GM23338 (cell line): Measurements from ENCODE around the gene GRK2. TPM values are rescaled to one million over a fixed set of nuclear protein-coding genes. Genes with fewer than 3 reads are reported as not detected.

Experiments used
- ATAC-seq: fragments of 200-7000 bp; cut with Tn5 transposase; 3 replicates; pipeline ENCODE4 v1.9.1; 2020
- DNase-seq: peaks from one replicate; pipeline ENCODE4 v3.0.0-alpha.2; 2015; ENCODE audit warnings: low spot score
- H2AFZ ChIP-seq: fragments of 200-600 bp; sonication (generic); 2 replicates; pipeline ENCODE4 v1.8.0; 2016; ENCODE audit warnings: antibody characterized with exemption, mild to moderate bottlenecking, moderate library complexity
- H3F3A ChIP-seq: fragments of 200-600 bp; sonication (generic); replicated peaks from 2 replicates; pipeline ENCODE4 v1.8.0; 2017; ENCODE audit warnings: antibody characterized with exemption, mixed run types, low read depth
- H3K27ac ChIP-seq: fragments of 200-600 bp; sonication (generic); 2 replicates; pipeline ENCODE4 v1.6.1; 2016; ENCODE audit warnings: low read depth
- H3K27me3 ChIP-seq: fragments of 200-600 bp; sonication (generic); 2 replicates; pipeline ENCODE4 v1.8.0; 2016; ENCODE audit warnings: mild to moderate bottlenecking, mixed run types, moderate library complexity; ENCODE audit not compliant: insufficient read depth
- H3K36me3 ChIP-seq: fragments of 200-600 bp; sonication (generic); 2 replicates; pipeline ENCODE4 v1.8.0; 2016; ENCODE audit warnings: mild to moderate bottlenecking; ENCODE audit not compliant: insufficient read depth
- H3K4me1 ChIP-seq: fragments of 200-600 bp; sonication (generic); 2 replicates; pipeline ENCODE4 v1.8.0; 2016; ENCODE audit warnings: mild to moderate bottlenecking, moderate library complexity; ENCODE audit not compliant: insufficient read depth
- H3K4me2 ChIP-seq: fragments of 200-600 bp; sonication (generic); 2 replicates; pipeline ENCODE4 v1.7.1; 2017; ENCODE audit warnings: mixed run types
- H3K4me3 ChIP-seq: fragments of 200-600 bp; sonication (generic); 2 replicates; pipeline ENCODE4 v1.6.1; 2016; ENCODE audit warnings: mixed run types
- H3K79me2 ChIP-seq: fragments of 200-600 bp; sonication (generic); replicated peaks from 2 replicates; pipeline ENCODE4 v1.8.0; 2017; ENCODE audit warnings: mild to moderate bottlenecking; ENCODE audit not compliant: insufficient read depth
- H3K9me2 ChIP-seq: fragments of 200-600 bp; sonication (generic); 2 replicates; pipeline ENCODE4 v1.8.0; 2017; ENCODE audit not compliant: insufficient read depth
- H4K20me1 ChIP-seq: fragments of 200-600 bp; sonication (generic); replicated peaks from 2 replicates; pipeline ENCODE4 v1.8.0; 2017; ENCODE audit warnings: mild to moderate bottlenecking; ENCODE audit not compliant: insufficient read depth
- H3K27ac Mint-ChIP-seq: 2 replicates; pipeline ENCODE4 v1.8.0; 2020; ENCODE audit warnings: inconsistent platforms, mild to moderate bottlenecking, moderate library complexity, mixed read lengths
- H3K27me3 Mint-ChIP-seq: 3 replicates; pipeline ENCODE4 v1.8.0; 2022; ENCODE audit warnings: low read depth, mild to moderate bottlenecking, moderate library complexity, mixed read lengths, inconsistent platforms; ENCODE audit not compliant: insufficient read depth, poor library complexity
- H3K36me3 Mint-ChIP-seq: 3 replicates; pipeline ENCODE4 v1.8.0; 2021; ENCODE audit warnings: low read depth, mild to moderate bottlenecking, inconsistent platforms, moderate library complexity, mixed read lengths
- H3K4me1 Mint-ChIP-seq: 3 replicates; pipeline ENCODE4 v1.8.0; 2020; ENCODE audit warnings: mild to moderate bottlenecking, inconsistent platforms, mixed read lengths
- H3K4me3 Mint-ChIP-seq: 3 replicates; pipeline ENCODE4 v1.8.0; 2021; ENCODE audit warnings: moderate library complexity, mild to moderate bottlenecking, inconsistent platforms, mixed read lengths
- H3K9me3 Mint-ChIP-seq: 3 replicates; pipeline ENCODE4 v1.8.0; 2020; ENCODE audit warnings: moderate library complexity, mild to moderate bottlenecking, inconsistent platforms, mixed read lengths
- CREB1 ChIP-seq: fragments of 250-450 bp; sonication (Bioruptor Pico); IDR thresholded peaks from 2 replicates; pipeline ENCODE4 v1.5.0; 2020; ENCODE audit warnings: low read depth, mild to moderate bottlenecking, moderate library complexity
- EZH2 ChIP-seq: fragments of 200-600 bp; sonication (generic); IDR thresholded peaks from one replicate; pipeline ENCODE4 v1.8.0; 2017; ENCODE audit warnings: antibody characterized with exemption, mild to moderate bottlenecking, low read depth; ENCODE audit not compliant: unreplicated experiment
- EZH2phosphoT487 ChIP-seq: fragments of 200-600 bp; sonication (generic); IDR thresholded peaks from one replicate; pipeline ENCODE4 v1.8.1; 2018; ENCODE audit warnings: antibody characterized with exemption; ENCODE audit not compliant: unreplicated experiment
- JUNB ChIP-seq: IDR thresholded peaks from one replicate; pipeline ENCODE4 v1.6.1; 2016; ENCODE audit warnings: antibody characterized with exemption; ENCODE audit not compliant: unreplicated experiment
- NANOG ChIP-seq: IDR thresholded peaks from 2 replicates; pipeline ENCODE4 v1.6.1; 2016; ENCODE audit warnings: antibody characterized with exemption, borderline replicate concordance
- POLR2AphosphoS5 ChIP-seq: IDR thresholded peaks from 2 replicates; pipeline ENCODE4 v1.6.1; 2016; ENCODE audit warnings: antibody characterized with exemption, low read depth
- STAT1 ChIP-seq: IDR thresholded peaks from one replicate; pipeline ENCODE4 v1.6.1; 2016; ENCODE audit warnings: antibody characterized with exemption; ENCODE audit not compliant: unreplicated experiment
- ZNF114 ChIP-seq: fragments of 250-450 bp; sonication (Bioruptor Pico); IDR thresholded peaks from 2 replicates; pipeline ENCODE4 v1.5.0; 2020; ENCODE audit warnings: mild to moderate bottlenecking, moderate library complexity
- ZNF331 ChIP-seq: fragments of 250-450 bp; sonication (Bioruptor Pico); IDR thresholded peaks from 2 replicates; pipeline ENCODE4 v1.5.0; 2020; ENCODE audit warnings: low read depth, mild to moderate bottlenecking, moderate library complexity
- polyA plus RNA-seq: library from polyadenylated mRNA; unstranded; fragments of >200 nt; fragmentation: Nextera tagmentation; extraction: Ambion mirVana; gene quantifications from 2 replicates; pipeline ENCODE4 v1.2.1, GENCODE V29; 2016
- total RNA-seq: library from RNA; depleted of rRNA; stranded (reverse); fragments of >200 nt; shearing (Covaris generic); gene quantifications from 2 replicates; pipeline ENCODE4 v1.2.3, GENCODE V29; 2014
- TF ChIP-seq, protein P1 (sequence below): IDR thresholded peaks from one replicate; pipeline ENCODE4 v1.6.1; 2018; ENCODE audit warnings: antibody characterized with exemption; ENCODE audit not compliant: unreplicated experiment
- TF ChIP-seq, protein P2 (sequence below): IDR thresholded peaks from 2 replicates; pipeline ENCODE4 v1.6.1; 2016; ENCODE audit warnings: antibody characterized with exemption
- TF ChIP-seq, protein P3 (sequence below), 2 experiments: fragments of 200-600 bp in 1 of 2; sonication (generic) in 1 of 2; conservative IDR thresholded peaks; 2 replicates each; pipeline versions ENCODE4 v1.5.1 to v1.6.1; 2016 to 2017; ENCODE audit warnings: antibody characterized with exemption in 2 of 2, low read depth in 2 of 2, mild to moderate bottlenecking in 2 of 2, moderate library complexity in 1 of 2
- TF ChIP-seq, protein P4 (sequence below): fragments of 250-450 bp; sonication (Bioruptor Pico); IDR thresholded peaks from 2 replicates; pipeline ENCODE4 v1.5.0; 2020; ENCODE audit warnings: mild to moderate bottlenecking, moderate library complexity

GRK2 gene
- total and polyA plus RNA-seq, 2 experiments from 2014 or later, result 19.5 to 72.5 TPM

- Histone ChIP-seq H3F3A (no peaks in the 10 kb centered on the region), H4K20me1 (no peaks in the 10 kb centered on the region), H3K9me2 (no peaks in the 10 kb centered on the region), H3K4me3 (no peak overlapping the region), H3K27ac (no peak overlapping the region), H3K4me2 (no peak overlapping the region), H3K79me2 (no peaks in the 10 kb centered on the region), H3K27me3 (no peaks in the 10 kb centered on the region), H2AFZ (no peak overlapping the region), H3K4me1 (peaks cover 5% of the 10 kb centered on the region; the same call in 1 of the 2 replicates), H3K36me3 (no peaks in the 10 kb centered on the region)
- Mint-ChIP-seq H3K4me3 (no peak overlapping the region), H3K36me3 (no peaks in the 10 kb centered on the region), H3K27me3 (peaks cover 11% of the 10 kb centered on the region), H3K27ac (no peak overlapping the region), H3K9me3 (no peaks in the 10 kb centered on the region), H3K4me1 (no peaks in the 10 kb centered on the region; the same call in 2 of the 3 replicates)
- TF ChIP-seq EZH2phosphoT487 (no peak), STAT1 (no peak), ZNF114 (CRISPR knock-in tag) (no peak), POLR2AphosphoS5 (no peak), NANOG (no peak), CREB1 (CRISPR knock-in tag) (no peak), ZNF331 (no peak), JUNB (no peak), EZH2 (no peak)
- TF ChIP-seq, protein P1, sequence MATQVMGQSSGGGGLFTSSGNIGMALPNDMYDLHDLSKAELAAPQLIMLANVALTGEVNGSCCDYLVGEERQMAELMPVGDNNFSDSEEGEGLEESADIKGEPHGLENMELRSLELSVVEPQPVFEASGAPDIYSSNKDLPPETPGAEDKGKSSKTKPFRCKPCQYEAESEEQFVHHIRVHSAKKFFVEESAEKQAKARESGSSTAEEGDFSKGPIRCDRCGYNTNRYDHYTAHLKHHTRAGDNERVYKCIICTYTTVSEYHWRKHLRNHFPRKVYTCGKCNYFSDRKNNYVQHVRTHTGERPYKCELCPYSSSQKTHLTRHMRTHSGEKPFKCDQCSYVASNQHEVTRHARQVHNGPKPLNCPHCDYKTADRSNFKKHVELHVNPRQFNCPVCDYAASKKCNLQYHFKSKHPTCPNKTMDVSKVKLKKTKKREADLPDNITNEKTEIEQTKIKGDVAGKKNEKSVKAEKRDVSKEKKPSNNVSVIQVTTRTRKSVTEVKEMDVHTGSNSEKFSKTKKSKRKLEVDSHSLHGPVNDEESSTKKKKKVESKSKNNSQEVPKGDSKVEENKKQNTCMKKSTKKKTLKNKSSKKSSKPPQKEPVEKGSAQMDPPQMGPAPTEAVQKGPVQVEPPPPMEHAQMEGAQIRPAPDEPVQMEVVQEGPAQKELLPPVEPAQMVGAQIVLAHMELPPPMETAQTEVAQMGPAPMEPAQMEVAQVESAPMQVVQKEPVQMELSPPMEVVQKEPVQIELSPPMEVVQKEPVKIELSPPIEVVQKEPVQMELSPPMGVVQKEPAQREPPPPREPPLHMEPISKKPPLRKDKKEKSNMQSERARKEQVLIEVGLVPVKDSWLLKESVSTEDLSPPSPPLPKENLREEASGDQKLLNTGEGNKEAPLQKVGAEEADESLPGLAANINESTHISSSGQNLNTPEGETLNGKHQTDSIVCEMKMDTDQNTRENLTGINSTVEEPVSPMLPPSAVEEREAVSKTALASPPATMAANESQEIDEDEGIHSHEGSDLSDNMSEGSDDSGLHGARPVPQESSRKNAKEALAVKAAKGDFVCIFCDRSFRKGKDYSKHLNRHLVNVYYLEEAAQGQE, result no peak
- TF ChIP-seq, protein P2, sequence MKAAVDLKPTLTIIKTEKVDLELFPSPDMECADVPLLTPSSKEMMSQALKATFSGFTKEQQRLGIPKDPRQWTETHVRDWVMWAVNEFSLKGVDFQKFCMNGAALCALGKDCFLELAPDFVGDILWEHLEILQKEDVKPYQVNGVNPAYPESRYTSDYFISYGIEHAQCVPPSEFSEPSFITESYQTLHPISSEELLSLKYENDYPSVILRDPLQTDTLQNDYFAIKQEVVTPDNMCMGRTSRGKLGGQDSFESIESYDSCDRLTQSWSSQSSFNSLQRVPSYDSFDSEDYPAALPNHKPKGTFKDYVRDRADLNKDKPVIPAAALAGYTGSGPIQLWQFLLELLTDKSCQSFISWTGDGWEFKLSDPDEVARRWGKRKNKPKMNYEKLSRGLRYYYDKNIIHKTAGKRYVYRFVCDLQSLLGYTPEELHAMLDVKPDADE, result no peak
- TF ChIP-seq, protein P3, sequence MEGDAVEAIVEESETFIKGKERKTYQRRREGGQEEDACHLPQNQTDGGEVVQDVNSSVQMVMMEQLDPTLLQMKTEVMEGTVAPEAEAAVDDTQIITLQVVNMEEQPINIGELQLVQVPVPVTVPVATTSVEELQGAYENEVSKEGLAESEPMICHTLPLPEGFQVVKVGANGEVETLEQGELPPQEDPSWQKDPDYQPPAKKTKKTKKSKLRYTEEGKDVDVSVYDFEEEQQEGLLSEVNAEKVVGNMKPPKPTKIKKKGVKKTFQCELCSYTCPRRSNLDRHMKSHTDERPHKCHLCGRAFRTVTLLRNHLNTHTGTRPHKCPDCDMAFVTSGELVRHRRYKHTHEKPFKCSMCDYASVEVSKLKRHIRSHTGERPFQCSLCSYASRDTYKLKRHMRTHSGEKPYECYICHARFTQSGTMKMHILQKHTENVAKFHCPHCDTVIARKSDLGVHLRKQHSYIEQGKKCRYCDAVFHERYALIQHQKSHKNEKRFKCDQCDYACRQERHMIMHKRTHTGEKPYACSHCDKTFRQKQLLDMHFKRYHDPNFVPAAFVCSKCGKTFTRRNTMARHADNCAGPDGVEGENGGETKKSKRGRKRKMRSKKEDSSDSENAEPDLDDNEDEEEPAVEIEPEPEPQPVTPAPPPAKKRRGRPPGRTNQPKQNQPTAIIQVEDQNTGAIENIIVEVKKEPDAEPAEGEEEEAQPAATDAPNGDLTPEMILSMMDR (conservative IDR thresholded peaks at IDR 0.05; ENCODE audit: low read depth in 2 of 2), result no peak
- TF ChIP-seq, protein P4, sequence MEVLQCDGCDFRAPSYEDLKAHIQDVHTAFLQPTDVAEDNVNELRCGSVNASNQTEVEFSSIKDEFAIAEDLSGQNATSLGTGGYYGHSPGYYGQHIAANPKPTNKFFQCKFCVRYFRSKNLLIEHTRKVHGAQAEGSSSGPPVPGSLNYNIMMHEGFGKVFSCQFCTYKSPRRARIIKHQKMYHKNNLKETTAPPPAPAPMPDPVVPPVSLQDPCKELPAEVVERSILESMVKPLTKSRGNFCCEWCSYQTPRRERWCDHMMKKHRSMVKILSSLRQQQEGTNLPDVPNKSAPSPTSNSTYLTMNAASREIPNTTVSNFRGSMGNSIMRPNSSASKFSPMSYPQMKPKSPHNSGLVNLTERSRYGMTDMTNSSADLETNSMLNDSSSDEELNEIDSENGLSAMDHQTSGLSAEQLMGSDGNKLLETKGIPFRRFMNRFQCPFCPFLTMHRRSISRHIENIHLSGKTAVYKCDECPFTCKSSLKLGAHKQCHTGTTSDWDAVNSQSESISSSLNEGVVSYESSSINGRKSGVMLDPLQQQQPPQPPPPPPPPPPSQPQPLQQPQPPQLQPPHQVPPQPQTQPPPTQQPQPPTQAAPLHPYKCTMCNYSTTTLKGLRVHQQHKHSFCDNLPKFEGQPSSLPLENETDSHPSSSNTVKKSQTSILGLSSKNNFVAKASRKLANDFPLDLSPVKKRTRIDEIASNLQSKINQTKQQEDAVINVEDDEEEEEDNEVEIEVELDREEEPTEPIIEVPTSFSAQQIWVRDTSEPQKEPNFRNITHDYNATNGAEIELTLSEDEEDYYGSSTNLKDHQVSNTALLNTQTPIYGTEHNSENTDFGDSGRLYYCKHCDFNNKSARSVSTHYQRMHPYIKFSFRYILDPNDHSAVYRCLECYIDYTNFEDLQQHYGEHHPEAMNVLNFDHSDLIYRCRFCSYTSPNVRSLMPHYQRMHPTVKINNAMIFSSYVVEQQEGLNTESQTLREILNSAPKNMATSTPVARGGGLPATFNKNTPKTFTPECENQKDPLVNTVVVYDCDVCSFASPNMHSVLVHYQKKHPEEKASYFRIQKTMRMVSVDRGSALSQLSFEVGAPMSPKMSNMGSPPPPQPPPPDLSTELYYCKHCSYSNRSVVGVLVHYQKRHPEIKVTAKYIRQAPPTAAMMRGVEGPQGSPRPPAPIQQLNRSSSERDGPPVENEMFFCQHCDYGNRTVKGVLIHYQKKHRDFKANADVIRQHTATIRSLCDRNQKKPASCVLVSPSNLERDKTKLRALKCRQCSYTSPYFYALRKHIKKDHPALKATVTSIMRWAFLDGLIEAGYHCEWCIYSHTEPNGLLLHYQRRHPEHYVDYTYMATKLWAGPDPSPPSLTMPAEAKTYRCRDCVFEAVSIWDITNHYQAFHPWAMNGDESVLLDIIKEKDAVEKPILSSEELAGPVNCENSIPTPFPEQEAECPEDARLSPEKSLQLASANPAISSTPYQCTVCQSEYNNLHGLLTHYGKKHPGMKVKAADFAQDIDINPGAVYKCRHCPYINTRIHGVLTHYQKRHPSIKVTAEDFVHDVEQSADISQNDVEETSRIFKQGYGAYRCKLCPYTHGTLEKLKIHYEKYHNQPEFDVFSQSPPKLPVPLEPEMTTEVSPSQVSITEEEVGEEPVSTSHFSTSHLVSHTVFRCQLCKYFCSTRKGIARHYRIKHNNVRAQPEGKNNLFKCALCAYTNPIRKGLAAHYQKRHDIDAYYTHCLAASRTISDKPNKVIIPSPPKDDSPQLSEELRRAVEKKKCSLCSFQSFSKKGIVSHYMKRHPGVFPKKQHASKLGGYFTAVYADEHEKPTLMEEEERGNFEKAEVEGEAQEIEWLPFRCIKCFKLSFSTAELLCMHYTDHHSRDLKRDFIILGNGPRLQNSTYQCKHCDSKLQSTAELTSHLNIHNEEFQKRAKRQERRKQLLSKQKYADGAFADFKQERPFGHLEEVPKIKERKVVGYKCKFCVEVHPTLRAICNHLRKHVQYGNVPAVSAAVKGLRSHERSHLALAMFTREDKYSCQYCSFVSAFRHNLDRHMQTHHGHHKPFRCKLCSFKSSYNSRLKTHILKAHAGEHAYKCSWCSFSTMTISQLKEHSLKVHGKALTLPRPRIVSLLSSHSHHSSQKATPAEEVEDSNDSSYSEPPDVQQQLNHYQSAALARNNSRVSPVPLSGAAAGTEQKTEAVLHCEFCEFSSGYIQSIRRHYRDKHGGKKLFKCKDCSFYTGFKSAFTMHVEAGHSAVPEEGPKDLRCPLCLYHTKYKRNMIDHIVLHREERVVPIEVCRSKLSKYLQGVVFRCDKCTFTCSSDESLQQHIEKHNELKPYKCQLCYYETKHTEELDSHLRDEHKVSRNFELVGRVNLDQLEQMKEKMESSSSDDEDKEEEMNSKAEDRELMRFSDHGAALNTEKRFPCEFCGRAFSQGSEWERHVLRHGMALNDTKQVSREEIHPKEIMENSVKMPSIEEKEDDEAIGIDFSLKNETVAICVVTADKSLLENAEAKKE (CRISPR knock-in tag), result no peak
- no peak for DNase-seq
- ATAC-seq, result no peak
These were observed 42.0 kb downstream of the GRK2 start for GRCh38 chr11:67308031-67308866.
